Measurements from ENCODE around the gene ZNF746. TPM values are rescaled to one million over a fixed set of nuclear protein-coding genes. Genes with fewer than 3 reads are reported as not detected.

Gene ZNF746
- 18.4 and 23.0 TPM in 2 replicates for total RNA-seq

GRCh38 chr7:149497467-149498261, at the start of gene ZNF746:
Gene ZNF746 (minus strand): TSS chr7:149497809. CDS start chr7:149497536, 273 bp downstream.

GRCh38 chr7:149460493-149461277, 36.9 kb downstream of the ZNF746 start, which contains the start of gene ZNF777:
Gene ZNF777 (minus strand): TSS chr7:149461062. CDS start chr7:149456022, 5,040 bp downstream.

Other genes with a start within 250 kb of the ZNF746 start
- 10.2 and 11.6 TPM in 2 replicates for gene ZNF783, start 235.6 kb downstream of the ZNF746 start, total RNA-seq
- gene ZNF777, start 36.7 kb downstream of the ZNF746 start, total RNA-seq = 7.4 and 8.0 TPM in 2 replicates